Superior temporal gyrus (tissue), 1 donor: Measurements from ENCODE around the gene DUSP18.
"Not testable (repeated sequence)": the region's sequence is repeated elsewhere in the genome, so short reads cannot be mapped to it uniquely, and the experiment has no call there.

Experiments used
- DNase-seq: peaks from one replicate; pipeline ENCODE4 v3.0.0-alpha.2; 2016; ENCODE audit errors: extremely low spot score

DUSP18 gene

GRCh38 chr22:30679895-30680690 lies 12.4 kb upstream of the DUSP18 start:
- not testable (repeated sequence) for DNase-seq

GRCh38 chr22:30676565-30676964 lies 8.9 kb upstream of the DUSP18 start:
- DNase-seq, result not testable (repeated sequence)

- no peak for DNase-seq
These were observed 7.8 kb upstream of the DUSP18 start for GRCh38 chr22:30675436-30675835.

- DNase-seq, result no peak
These were observed 6.8 kb upstream of the DUSP18 start for GRCh38 chr22:30674482-30674881.

- no peak for DNase-seq
These were observed 5.5 kb upstream of the DUSP18 start for GRCh38 chr22:30673136-30673535.

- no peak for DNase-seq
These were observed 3.4 kb upstream of the DUSP18 start for GRCh38 chr22:30671071-30671470.

GRCh38 chr22:30668386-30668710 lies 673 bp upstream of the DUSP18 start:
- no peak for DNase-seq

GRCh38 chr22:30667107-30667493 lies 575 bp downstream of the DUSP18 start:
- DNase-seq, result no peak

GRCh38 chr22:30665786-30666185 lies 1.9 kb downstream of the DUSP18 start:
- no peak for DNase-seq

- DNase-seq, result no peak
These were observed 2.4 kb downstream of the DUSP18 start for GRCh38 chr22:30665266-30665665.

GRCh38 chr22:30664798-30665197 lies 2.9 kb downstream of the DUSP18 start:
- DNase-seq, result no peak

GRCh38 chr22:30662040-30662439 lies 5.6 kb downstream of the DUSP18 start:
- DNase-seq, result peak; percentile 30

GRCh38 chr22:30655532-30655931 lies 12.1 kb downstream of the DUSP18 start:
- DNase-seq, result no peak

- no peak for DNase-seq
These were observed 13.3 kb downstream of the DUSP18 start for GRCh38 chr22:30654361-30654760.

GRCh38 chr22:30652852-30653251 lies 14.8 kb downstream of the DUSP18 start:
- DNase-seq, result no peak

- peak; percentile 77 for DNase-seq
These were observed 17.1 kb downstream of the DUSP18 start for GRCh38 chr22:30650508-30651116.

GRCh38 chr22:30649430-30650007 lies 18.2 kb downstream of the DUSP18 start:
- no peak for DNase-seq

- no peak for DNase-seq
These were observed 18.9 kb downstream of the DUSP18 start for GRCh38 chr22:30648825-30649224.

- DNase-seq, result no peak
These were observed 20.1 kb downstream of the DUSP18 start for GRCh38 chr22:30647536-30647935.

GRCh38 chr22:30646518-30647160 lies 21.0 kb downstream of the DUSP18 start:
- no peak for DNase-seq

- DNase-seq, result peak; percentile 33
These were observed 24.4 kb downstream of the DUSP18 start for GRCh38 chr22:30643055-30643875.
